ENCODE measurements around the gene CCDC77.

DNA sequence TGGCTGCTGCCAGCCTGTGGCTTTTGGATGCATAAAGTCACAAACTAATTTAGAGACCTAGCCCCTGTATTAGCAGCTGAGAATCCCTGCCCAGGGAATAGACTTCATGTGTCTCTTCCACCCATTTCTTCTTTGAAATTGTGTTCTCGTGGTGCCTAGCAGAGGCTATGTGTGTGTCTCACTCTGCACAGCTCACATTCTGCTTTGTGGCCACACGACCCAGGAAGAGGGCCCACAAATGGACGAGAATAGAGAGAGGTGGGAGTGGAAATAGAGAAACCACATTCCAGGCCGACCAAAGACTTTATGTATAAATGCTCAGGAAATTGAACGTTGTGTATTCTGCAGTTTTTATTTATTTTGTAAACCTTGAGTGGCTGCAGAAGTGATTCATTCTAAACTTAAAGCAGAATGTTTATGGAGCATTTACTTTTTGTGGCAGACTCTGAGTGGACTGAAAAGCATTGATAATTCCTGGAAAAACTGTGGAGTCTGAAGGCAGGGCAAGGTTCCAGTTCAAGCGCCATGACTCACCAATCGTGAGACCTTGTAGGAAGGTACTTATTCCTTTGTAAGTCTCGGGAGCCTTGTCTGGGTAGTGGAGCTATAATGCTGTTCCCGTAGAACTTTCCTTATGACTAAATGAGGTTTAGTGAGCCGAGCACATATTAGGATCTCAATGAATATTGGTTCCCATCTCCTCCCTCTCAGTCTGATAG, 67.4 kb downstream of the CCDC77 start:
- TF ChIP-seq, protein P1, sequence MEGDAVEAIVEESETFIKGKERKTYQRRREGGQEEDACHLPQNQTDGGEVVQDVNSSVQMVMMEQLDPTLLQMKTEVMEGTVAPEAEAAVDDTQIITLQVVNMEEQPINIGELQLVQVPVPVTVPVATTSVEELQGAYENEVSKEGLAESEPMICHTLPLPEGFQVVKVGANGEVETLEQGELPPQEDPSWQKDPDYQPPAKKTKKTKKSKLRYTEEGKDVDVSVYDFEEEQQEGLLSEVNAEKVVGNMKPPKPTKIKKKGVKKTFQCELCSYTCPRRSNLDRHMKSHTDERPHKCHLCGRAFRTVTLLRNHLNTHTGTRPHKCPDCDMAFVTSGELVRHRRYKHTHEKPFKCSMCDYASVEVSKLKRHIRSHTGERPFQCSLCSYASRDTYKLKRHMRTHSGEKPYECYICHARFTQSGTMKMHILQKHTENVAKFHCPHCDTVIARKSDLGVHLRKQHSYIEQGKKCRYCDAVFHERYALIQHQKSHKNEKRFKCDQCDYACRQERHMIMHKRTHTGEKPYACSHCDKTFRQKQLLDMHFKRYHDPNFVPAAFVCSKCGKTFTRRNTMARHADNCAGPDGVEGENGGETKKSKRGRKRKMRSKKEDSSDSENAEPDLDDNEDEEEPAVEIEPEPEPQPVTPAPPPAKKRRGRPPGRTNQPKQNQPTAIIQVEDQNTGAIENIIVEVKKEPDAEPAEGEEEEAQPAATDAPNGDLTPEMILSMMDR (IDR thresholded peaks at IDR 0.05): no peak
- no peak for TF ChIP-seq POLR2A (IDR thresholded peaks at IDR 0.05)
- no peak for TF ChIP-seq POLR2AphosphoS5 (IDR thresholded peaks at IDR 0.05)
